GM12864 (cell line): ENCODE results near the gene GRB7.

Experiments used
- DNase-seq: peaks from one replicate; pipeline ENCODE4 v3.0.0-alpha.2; 2011; ENCODE audit warnings: low read depth
- H3K4me3 ChIP-seq: 2 replicates; pipeline ENCODE4 v1.5.1; 2011; ENCODE audit warnings: mild to moderate bottlenecking, low read depth, low read length, control low read depth
- CTCF ChIP-seq: IDR thresholded peaks from 2 replicates; pipeline ENCODE4 v1.5.1; 2011; ENCODE audit warnings: low read depth, mild to moderate bottlenecking, moderate library complexity, low read length, control low read depth, inconsistent platforms; ENCODE audit errors: missing control alignments

Gene GRB7

GRCh38 chr17:39711851-39712250 is 25.9 kb upstream of the GRB7 start:
- no peak for DNase-seq
- H3K4me3 ChIP-seq = no peak overlapping the region
- TF ChIP-seq CTCF = no peak

GRCh38 chr17:39714234-39714633 is 23.5 kb upstream of the GRB7 start:
- no peak for DNase-seq
- H3K4me3 ChIP-seq = no peak overlapping the region
- TF ChIP-seq CTCF = no peak

GRCh38 chr17:39715375-39716072 is 22.2 kb upstream of the GRB7 start:
- H3K4me3 ChIP-seq = no peak overlapping the region
- TF ChIP-seq CTCF = no peak
- no peak for DNase-seq

GRCh38 chr17:39716073-39716818 is 21.5 kb upstream of the GRB7 start:
- no peak overlapping the region for H3K4me3 ChIP-seq
- TF ChIP-seq CTCF = no peak
- DNase-seq = no peak

GRCh38 chr17:39716879-39717536 is 20.7 kb upstream of the GRB7 start:
- H3K4me3 ChIP-seq = no peak overlapping the region
- DNase-seq = no peak

GRCh38 chr17:39717660-39718059 is 20.1 kb upstream of the GRB7 start:
- H3K4me3 ChIP-seq = no peak overlapping the region
- DNase-seq = no peak
- TF ChIP-seq CTCF = no peak

More at GRCh38 chr17:39716879-39717536, 20.7 kb upstream of the GRB7 start:
- no peak for TF ChIP-seq CTCF
